WTC11 (cell line): ENCODE results near the gene GTF3C1. TPM values are rescaled to one million over a fixed set of nuclear protein-coding genes. Genes with fewer than 3 reads are reported as not detected.

ENCODE experiments used
- ATAC-seq: fragments of 200-7000 bp; cut with Tn5 transposase; 2 replicates; pipeline ENCODE4 v1.10.0; 2021; ENCODE audit warnings: mild to moderate bottlenecking, moderate library complexity
- CTCF ChIA-PET: fragments of 300-600 bp; sonication (Branson Sonifier 250); formaldehyde crosslinking; loops from one replicate; lab custom pipeline; 2021; ENCODE audit warnings: antibody characterized with exemption; lab: Charles Lee
- POLR2A ChIA-PET: fragments of 350-600 bp; sonication (Branson Sonifier 250); formaldehyde crosslinking; loops from one replicate; lab custom pipeline; 2021; ENCODE audit warnings: antibody characterized with exemption; lab: Charles Lee
- DNase-seq: peaks from one replicate; pipeline ENCODE4 v3.0.0; 2021; ENCODE audit warnings: low spot score
- H3K27ac Mint-ChIP-seq: 2 replicates; pipeline ENCODE4 v1.8.0; 2021; ENCODE audit warnings: mixed read lengths
- H3K27me3 Mint-ChIP-seq: 2 replicates; pipeline ENCODE4 v1.8.0; 2021; ENCODE audit warnings: low read depth, mild to moderate bottlenecking, moderate library complexity, mixed read lengths
- H3K36me3 Mint-ChIP-seq: 2 replicates; pipeline ENCODE4 v1.8.0; 2021; ENCODE audit warnings: mixed read lengths
- H3K4me1 Mint-ChIP-seq: 2 replicates; pipeline ENCODE4 v1.8.0; 2022; ENCODE audit warnings: mixed read lengths
- H3K4me3 Mint-ChIP-seq: 2 replicates; pipeline ENCODE4 v1.8.0; 2021; ENCODE audit warnings: mild to moderate bottlenecking, moderate library complexity, mixed read lengths
- H3K9me3 Mint-ChIP-seq: 2 replicates; pipeline ENCODE4 v1.8.0; 2021; ENCODE audit warnings: mixed read lengths
- ATF2 ChIP-seq: sonication (generic); formaldehyde crosslinking; IDR thresholded peaks from 2 replicates; pipeline ENCODE4 v1.8.1; 2022; ENCODE audit warnings: low read depth, missing genetic modification reagents, borderline replicate concordance
- CREB1 ChIP-seq: sonication (generic); formaldehyde crosslinking; IDR thresholded peaks from 2 replicates; pipeline ENCODE4 v1.8.0; 2023; ENCODE audit warnings: mild to moderate bottlenecking, missing genetic modification reagents
- E2F4 ChIP-seq: sonication (generic); formaldehyde crosslinking; IDR thresholded peaks from 2 replicates; pipeline ENCODE4 v1.8.1; 2022; ENCODE audit warnings: low read depth, mild to moderate bottlenecking, moderate library complexity, missing genetic modification reagents, borderline replicate concordance
- FOXP1 ChIP-seq: sonication (generic); formaldehyde crosslinking; IDR thresholded peaks from 2 replicates; pipeline ENCODE4 v1.8.0; 2022; ENCODE audit warnings: missing genetic modification reagents, mild to moderate bottlenecking, moderate library complexity, borderline replicate concordance
- FOXP4 ChIP-seq: sonication (generic); formaldehyde crosslinking; IDR thresholded peaks from 2 replicates; pipeline ENCODE4 v1.8.0; 2022; ENCODE audit warnings: mild to moderate bottlenecking, missing genetic modification reagents
- IRF1 ChIP-seq: sonication (generic); formaldehyde crosslinking; IDR thresholded peaks from 2 replicates; pipeline ENCODE4 v1.8.0; 2023; ENCODE audit warnings: missing genetic modification reagents
- JUN ChIP-seq: sonication (generic); formaldehyde crosslinking; IDR thresholded peaks from 2 replicates; pipeline ENCODE4 v1.8.0; 2023; ENCODE audit warnings: mild to moderate bottlenecking, missing genetic modification reagents
- KAT7 ChIP-seq: sonication (generic); formaldehyde crosslinking; IDR thresholded peaks from 2 replicates; pipeline ENCODE4 v1.8.1; 2023; ENCODE audit warnings: missing genetic modification reagents, mild to moderate bottlenecking, borderline replicate concordance
- MLX ChIP-seq: sonication (generic); formaldehyde crosslinking; IDR thresholded peaks from 2 replicates; pipeline ENCODE4 v1.8.1; 2023; ENCODE audit warnings: mild to moderate bottlenecking, missing genetic modification reagents, moderate library complexity
- OVOL2 ChIP-seq: fragments of 250-450 bp; sonication (Bioruptor Pico); IDR thresholded peaks from 2 replicates; pipeline ENCODE4 v1.9.0; 2021; ENCODE audit warnings: mild to moderate bottlenecking, borderline replicate concordance
- PRDM15 ChIP-seq: sonication (generic); formaldehyde crosslinking; IDR thresholded peaks from 2 replicates; pipeline ENCODE4 v1.8.0; 2022; ENCODE audit warnings: missing genetic modification reagents
- PRRX2 ChIP-seq: fragments of 250-450 bp; sonication (Bioruptor Pico); IDR thresholded peaks from 2 replicates; pipeline ENCODE4 v1.8.0; 2021; ENCODE audit warnings: mild to moderate bottlenecking
- SMAD3 ChIP-seq: sonication (generic); formaldehyde crosslinking; IDR thresholded peaks from 2 replicates; pipeline ENCODE4 v1.8.0; 2022; ENCODE audit warnings: missing genetic modification reagents, mild to moderate bottlenecking, borderline replicate concordance
- USF1 ChIP-seq: sonication (generic); formaldehyde crosslinking; IDR thresholded peaks from 2 replicates; pipeline ENCODE4 v1.8.0; 2022; ENCODE audit warnings: mild to moderate bottlenecking, missing genetic modification reagents
- ZNF138 ChIP-seq: sonication (generic); formaldehyde crosslinking; conservative IDR thresholded peaks from 2 replicates; pipeline ENCODE4 v1.8.1; 2022; ENCODE audit warnings: mild to moderate bottlenecking, moderate library complexity, missing genetic modification reagents
- ZNF219 ChIP-seq: sonication (generic); formaldehyde crosslinking; IDR thresholded peaks from 2 replicates; pipeline ENCODE4 v1.8.0; 2023; ENCODE audit warnings: missing genetic modification reagents, mild to moderate bottlenecking, borderline replicate concordance
- ZNF263 ChIP-seq: sonication (generic); formaldehyde crosslinking; IDR thresholded peaks from 2 replicates; pipeline ENCODE4 v1.8.1; 2022; ENCODE audit warnings: low read depth, mild to moderate bottlenecking, moderate library complexity, missing genetic modification reagents
- ZNF416 ChIP-seq: fragments of 250-450 bp; sonication (Bioruptor Pico); IDR thresholded peaks from 2 replicates; pipeline ENCODE4 v1.9.0; 2021; ENCODE audit warnings: mild to moderate bottlenecking, inconsistent platforms
- ZNF532 ChIP-seq: fragments of 250-450 bp; sonication (Bioruptor Pico); IDR thresholded peaks from 2 replicates; pipeline ENCODE4 v1.9.0; 2021; ENCODE audit warnings: mild to moderate bottlenecking, borderline replicate concordance
- total RNA-seq: library from RNA; stranded (reverse); gene quantifications from 3 replicates; pipeline ENCODE4 v1.2.3, GENCODE V29; 2021

GTF3C1 gene
- total RNA-seq, 1 experiment from 2014 or later, result 146 TPM

GRCh38 chr16:27505297-27506236, 44.1 kb downstream of the GTF3C1 start:
- no peak for DNase-seq
- Mint-ChIP-seq H3K9me3 (no peaks in the 10 kb centered on the region), H3K4me1 (no peaks in the 10 kb centered on the region), H3K27ac (no peak overlapping the region), H3K27me3 (no peaks in the 10 kb centered on the region), H3K36me3 (peaks cover 84% of the 10 kb centered on the region), H3K4me3 (no peak overlapping the region)
- ChIA-PET POLR2A (no interaction called here), CTCF (interaction anchor here (2.6 kb wide), 1 partner anchor 10 kb away, joined by 16 read pairs; no protein-coding TSS in a partner anchor)
- no peak for ATAC-seq
- no peak for TF ChIP-seq JUN (CRISPR knock-in tag)
- TF ChIP-seq FOXP1 (CRISPR knock-in tag), result no peak
- TF ChIP-seq MLX (CRISPR knock-in tag), result no peak
- TF ChIP-seq ATF2 (CRISPR knock-in tag), result no peak
- no peak for TF ChIP-seq PRRX2 (CRISPR knock-in tag)
- no peak for TF ChIP-seq E2F4 (CRISPR knock-in tag)
- no peak for TF ChIP-seq ZNF416 (CRISPR knock-in tag)
- no peak for TF ChIP-seq ZNF219 (CRISPR knock-in tag)
- TF ChIP-seq FOXP4 (CRISPR knock-in tag), result no peak
- no peak for TF ChIP-seq USF1 (CRISPR knock-in tag)
- no peak for TF ChIP-seq ZNF532 (CRISPR knock-in tag)
- no peak for TF ChIP-seq ZNF138
- no peak for TF ChIP-seq SMAD3
- TF ChIP-seq OVOL2 (CRISPR knock-in tag), result no peak
- no peak for TF ChIP-seq PRDM15 (CRISPR knock-in tag)
- TF ChIP-seq KAT7 (CRISPR knock-in tag), result no peak
- no peak for TF ChIP-seq CREB1 (CRISPR knock-in tag)
- no peak for TF ChIP-seq ZNF263 (CRISPR knock-in tag)
- TF ChIP-seq IRF1, result no peak
